IPS-18a (cell line): Measurements from ENCODE around the gene GSS.

Experiments used
- H3K27ac ChIP-seq: one replicate; pipeline ENCODE4 v1.5.1; 2013; ENCODE audit warnings: low read length
- H3K27me3 ChIP-seq: one replicate; pipeline ENCODE4 v1.6.1; 2013; ENCODE audit warnings: mild to moderate bottlenecking, low read length; ENCODE audit not compliant: control insufficient read depth, insufficient read depth
- H3K36me3 ChIP-seq: one replicate; pipeline ENCODE4 v1.6.1; 2013; ENCODE audit warnings: low read depth, low read length; ENCODE audit not compliant: control insufficient read depth
- H3K4me1 ChIP-seq: one replicate; pipeline ENCODE4 v1.6.1; 2013; ENCODE audit warnings: low read depth, low read length; ENCODE audit not compliant: control insufficient read depth
- H3K4me3 ChIP-seq: one replicate; pipeline ENCODE4 v1.5.1; 2013; ENCODE audit warnings: low read length
- H3K9ac ChIP-seq: one replicate; pipeline ENCODE4 v1.6.1; 2013; ENCODE audit warnings: mild to moderate bottlenecking, low read length, moderate library complexity
- H3K9me3 ChIP-seq: one replicate; pipeline ENCODE4 v1.6.1; 2013; ENCODE audit warnings: low read depth, low read length; ENCODE audit not compliant: control insufficient read depth

The GSS gene

DNA sequence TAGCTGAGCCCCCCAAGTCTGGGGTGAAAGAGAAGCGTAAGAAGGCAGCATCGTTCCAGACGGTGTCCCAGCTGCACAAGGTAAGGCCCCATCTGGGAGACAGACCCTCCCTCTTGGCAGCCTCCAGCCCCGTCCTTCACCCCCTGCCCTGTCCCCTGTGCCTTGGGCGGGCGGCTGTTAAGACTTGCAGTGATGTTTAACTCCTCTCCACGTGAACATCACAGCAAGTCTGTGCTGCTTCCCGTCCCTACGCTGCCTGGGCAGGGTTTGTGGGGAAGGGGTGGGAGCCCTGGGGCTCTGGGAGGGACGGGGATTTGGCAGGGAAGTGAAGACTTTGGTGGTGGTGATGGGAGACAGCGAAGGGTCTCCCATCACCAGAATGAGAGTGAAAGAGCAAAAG is 34.6 kb upstream of the GSS start:
- no peaks in the 10 kb centered on the region for H3K27me3 ChIP-seq
- no peak overlapping the region for H3K9ac ChIP-seq
- no peaks in the 10 kb centered on the region for H3K9me3 ChIP-seq
- no peak overlapping the region for H3K27ac ChIP-seq
- no peak overlapping the region for H3K4me3 ChIP-seq
- H3K36me3 ChIP-seq, result no peaks in the 10 kb centered on the region
- no peaks in the 10 kb centered on the region for H3K4me1 ChIP-seq

DNA sequence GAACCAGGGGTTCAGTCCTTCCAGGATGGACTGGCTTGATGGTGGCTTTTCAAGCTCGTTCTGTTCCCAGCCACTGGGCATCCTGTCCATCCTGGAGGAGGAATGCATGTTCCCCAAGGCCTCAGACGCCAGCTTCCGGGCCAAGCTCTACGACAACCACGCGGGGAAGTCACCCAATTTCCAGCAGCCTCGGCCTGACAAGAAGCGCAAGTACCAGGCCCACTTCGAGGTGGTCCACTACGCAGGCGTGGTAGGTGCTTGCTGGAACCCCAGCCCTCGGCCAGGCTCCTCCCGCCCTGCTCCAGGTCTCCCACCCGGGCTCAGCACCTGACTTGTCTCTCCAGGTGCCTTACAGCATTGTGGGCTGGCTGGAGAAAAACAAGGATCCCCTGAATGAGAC is 34.1 kb upstream of the GSS start:
- no peaks in the 10 kb centered on the region for H3K27me3 ChIP-seq
- H3K9me3 ChIP-seq, result no peaks in the 10 kb centered on the region
- no peak overlapping the region for H3K27ac ChIP-seq
- no peaks in the 10 kb centered on the region for H3K36me3 ChIP-seq
- peaks cover 3% of the 10 kb centered on the region for H3K4me1 ChIP-seq
- H3K9ac ChIP-seq, result no peak overlapping the region
- no peak overlapping the region for H3K4me3 ChIP-seq

DNA sequence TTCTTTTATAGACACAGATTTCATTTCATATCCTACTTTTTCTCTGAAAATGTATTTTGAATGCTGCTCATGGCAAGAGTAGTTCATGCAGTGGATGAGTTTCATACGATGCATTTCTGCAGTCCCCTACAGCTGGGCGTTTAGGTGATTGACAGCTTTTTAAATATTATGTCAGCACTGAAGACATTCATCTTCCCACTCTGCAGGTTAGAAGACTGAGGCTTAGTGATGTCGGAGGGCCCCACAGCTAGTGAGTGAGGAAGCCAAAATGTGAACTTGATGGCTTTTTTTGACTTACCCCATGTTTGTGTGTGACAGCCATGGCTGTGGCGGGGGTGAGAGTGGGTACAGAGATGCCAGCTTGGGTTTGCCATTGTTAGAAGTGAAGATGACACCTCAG is 33.5 kb upstream of the GSS start:
- Histone ChIP-seq H3K9ac (no peak overlapping the region), H3K36me3 (no peaks in the 10 kb centered on the region), H3K27ac (no peak overlapping the region), H3K9me3 (no peaks in the 10 kb centered on the region), H3K27me3 (no peaks in the 10 kb centered on the region), H3K4me1 (peaks cover 8% of the 10 kb centered on the region), H3K4me3 (no peak overlapping the region)

DNA sequence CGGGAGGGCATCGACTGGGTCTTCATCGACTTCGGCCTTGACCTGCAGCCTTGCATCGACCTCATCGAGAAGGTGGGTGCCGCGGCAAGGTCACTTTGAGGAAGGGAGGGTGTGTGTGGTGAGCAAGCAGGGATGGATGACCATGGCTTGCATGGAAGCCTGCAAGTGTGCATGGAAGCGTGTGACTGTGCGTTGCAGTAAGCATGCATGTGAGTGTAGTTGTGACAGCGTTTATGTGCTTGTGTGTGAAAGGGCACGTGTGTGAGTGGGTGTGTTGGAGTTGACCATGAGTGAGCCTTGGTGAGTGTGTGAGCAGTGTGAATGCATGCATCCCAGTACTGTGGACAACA is 32.6 kb upstream of the GSS start:
- Histone ChIP-seq H3K27me3 (peaks cover 7% of the 10 kb centered on the region), H3K9ac (no peak overlapping the region), H3K9me3 (no peaks in the 10 kb centered on the region), H3K4me1 (peaks cover 18% of the 10 kb centered on the region), H3K36me3 (no peaks in the 10 kb centered on the region), H3K27ac (no peak overlapping the region), H3K4me3 (no peak overlapping the region)

DNA sequence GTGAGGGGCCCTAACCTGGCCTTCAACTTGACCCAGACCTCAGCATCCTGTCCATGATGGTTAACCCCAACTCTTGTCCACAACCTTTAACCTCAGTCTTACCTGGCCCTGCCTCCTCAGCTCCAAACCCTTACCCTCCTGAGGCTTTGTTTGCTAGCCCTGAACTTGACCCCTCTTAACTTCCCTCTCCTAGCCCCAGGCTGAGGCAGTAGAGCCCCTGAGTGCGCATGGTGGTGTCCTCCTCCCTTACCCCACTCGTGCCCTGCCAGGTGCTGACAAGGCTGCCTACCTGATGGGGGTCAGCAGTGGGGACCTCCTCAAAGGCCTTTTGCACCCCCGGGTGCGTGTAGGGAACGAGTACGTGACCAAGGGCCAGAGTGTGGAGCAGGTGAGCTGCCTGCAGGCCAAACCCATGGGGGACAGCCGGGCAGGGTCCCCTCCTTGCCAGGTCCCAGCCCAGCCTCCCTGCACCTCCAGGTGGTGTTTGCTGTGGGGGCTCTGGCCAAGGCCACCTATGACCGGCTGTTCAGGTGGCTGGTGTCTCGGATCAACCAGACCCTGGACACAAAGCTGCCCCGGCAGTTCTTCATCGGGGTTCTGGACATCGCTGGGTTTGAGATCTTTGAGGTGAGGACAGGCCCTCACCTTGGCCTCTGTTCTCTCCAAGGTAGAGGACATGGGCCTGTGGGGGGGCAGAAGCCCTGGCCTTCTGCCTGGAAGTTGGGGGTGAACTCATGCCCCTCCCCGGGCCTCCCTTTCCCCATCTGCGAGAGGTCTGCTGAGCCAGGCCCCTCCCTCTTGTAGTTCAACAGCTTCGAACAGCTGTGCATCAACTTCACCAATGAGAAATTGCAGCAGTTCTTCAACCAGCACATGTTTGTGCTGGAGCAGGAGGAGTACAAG is 31.9 kb upstream of the GSS start:
- peaks cover 13% of the 10 kb centered on the region for H3K27me3 ChIP-seq
- H3K36me3 ChIP-seq, result no peaks in the 10 kb centered on the region
- H3K27ac ChIP-seq, result no peak overlapping the region
- H3K4me1 ChIP-seq, result peaks cover 19% of the 10 kb centered on the region
- no peak overlapping the region for H3K4me3 ChIP-seq
- H3K9me3 ChIP-seq, result no peaks in the 10 kb centered on the region
- H3K9ac ChIP-seq, result no peak overlapping the region

DNA sequence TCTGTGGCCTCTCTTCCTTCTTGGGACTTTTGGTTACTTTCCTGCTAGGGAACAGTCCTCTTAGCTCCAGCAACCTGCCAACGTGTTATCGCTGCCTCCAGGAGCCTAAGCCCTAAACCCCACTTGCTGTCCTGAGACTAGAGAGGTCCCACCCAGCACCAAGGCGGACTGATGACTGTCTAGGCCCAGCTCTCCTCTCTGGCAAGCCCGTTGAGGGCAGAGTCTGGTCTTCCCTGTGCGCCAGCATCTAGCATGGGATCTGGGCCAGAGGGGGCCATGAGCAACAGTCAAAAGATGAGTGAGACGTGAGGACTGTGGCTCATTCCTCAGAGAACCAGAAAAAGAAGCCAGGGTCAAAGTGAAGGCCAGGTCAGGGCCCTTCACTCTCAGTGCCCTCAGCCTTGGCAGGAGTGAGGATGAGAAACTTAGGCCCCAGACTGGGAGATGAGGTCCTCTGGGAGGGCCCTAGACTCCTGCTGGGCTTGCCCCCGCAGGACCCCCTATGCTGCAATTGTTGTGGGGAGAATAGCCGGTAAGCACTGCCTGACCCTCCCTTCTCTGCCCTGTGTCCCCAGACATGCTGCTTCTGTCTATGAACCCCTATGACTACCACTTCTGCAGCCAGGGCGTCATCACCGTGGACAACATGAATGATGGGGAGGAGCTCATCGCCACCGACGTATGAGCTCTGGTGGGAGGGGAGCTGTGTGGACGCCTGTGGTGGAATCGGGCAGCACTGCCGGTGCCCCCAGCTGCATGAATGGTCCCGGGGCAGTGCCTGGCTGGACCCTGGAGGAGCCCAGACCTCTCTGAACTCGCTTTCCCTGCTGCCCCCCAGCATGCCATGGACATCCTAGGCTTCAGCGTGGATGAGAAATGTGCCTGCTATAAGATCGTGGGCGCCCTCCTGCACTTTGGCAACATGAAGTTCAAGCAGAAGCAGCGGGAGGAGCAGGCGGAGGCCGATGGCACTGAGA is 31.0 kb upstream of the GSS start:
- Histone ChIP-seq H3K36me3 (no peaks in the 10 kb centered on the region), H3K4me1 (peaks cover 19% of the 10 kb centered on the region), H3K9ac (no peak overlapping the region), H3K4me3 (no peak overlapping the region), H3K9me3 (no peaks in the 10 kb centered on the region), H3K27ac (no peak overlapping the region), H3K27me3 (peaks cover 19% of the 10 kb centered on the region)

DNA sequence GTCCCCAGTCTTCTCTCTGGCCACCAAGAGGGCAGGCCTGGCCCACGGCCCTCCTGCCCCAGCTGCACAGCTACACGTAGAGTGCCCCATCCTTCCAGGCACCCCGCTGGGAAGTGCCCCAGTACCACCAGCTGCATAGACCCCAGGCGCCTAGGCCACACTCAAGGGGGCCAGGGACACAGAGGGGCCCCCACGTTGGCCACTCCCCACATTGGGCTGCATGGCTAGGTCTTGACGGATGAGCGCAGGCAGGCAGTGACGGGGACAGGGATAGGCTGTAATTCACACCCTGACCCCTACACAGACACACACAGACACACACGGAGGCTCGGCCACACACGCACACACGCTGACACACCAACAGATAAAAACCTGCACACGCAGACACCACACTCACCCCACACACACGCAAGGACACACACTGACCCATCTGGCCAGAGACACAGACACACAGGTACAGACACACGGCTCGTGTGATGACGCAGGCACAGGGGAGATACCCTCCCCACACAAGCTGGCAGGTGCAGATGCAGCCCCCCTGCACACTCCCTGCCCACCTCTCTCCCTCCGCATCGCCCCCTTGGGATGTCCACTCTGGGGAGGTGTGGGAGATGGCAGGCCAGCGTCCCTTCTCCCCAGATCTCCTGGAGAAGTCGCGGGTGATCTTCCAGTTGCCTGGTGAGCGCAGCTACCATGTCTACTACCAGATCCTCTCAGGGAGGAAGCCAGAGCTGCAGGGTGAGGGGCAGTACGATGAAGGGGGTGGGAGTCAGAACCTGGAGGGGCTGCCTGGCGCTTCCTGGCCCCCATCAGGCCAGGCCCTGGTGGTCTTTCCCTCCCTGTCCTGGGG is 30.1 kb upstream of the GSS start:
- Histone ChIP-seq H3K27ac (no peak overlapping the region), H3K4me1 (peaks cover 19% of the 10 kb centered on the region), H3K9ac (no peak overlapping the region), H3K36me3 (no peaks in the 10 kb centered on the region), H3K4me3 (no peak overlapping the region), H3K27me3 (peaks cover 19% of the 10 kb centered on the region), H3K9me3 (no peaks in the 10 kb centered on the region)

DNA sequence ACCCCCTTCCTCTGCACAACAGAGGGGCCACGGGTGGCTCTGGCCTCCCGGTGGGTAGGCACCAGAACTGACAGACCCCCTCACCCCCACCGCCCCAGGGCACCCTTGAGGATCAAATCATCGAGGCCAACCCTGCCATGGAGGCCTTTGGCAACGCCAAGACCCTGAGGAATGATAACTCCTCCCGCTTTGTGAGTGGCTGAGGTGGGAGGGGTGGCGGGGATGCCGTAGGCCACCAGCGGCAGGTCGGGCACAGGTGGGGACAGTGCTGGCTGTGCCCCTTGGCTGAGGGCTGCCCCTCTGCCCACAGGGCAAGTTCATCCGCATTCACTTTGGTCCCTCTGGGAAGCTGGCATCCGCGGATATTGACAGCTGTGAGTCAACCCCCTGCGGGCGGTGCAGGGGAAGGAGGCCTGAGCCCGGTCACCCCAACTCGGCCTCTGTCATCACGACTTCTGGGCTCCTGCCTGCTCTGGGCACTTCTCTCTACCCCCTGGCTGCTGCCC is 29.2 kb upstream of the GSS start:
- Histone ChIP-seq H3K9ac (no peak overlapping the region), H3K27me3 (peaks cover 19% of the 10 kb centered on the region), H3K36me3 (no peaks in the 10 kb centered on the region), H3K27ac (no peak overlapping the region), H3K9me3 (no peaks in the 10 kb centered on the region), H3K4me1 (peaks cover 19% of the 10 kb centered on the region), H3K4me3 (no peak overlapping the region)

DNA sequence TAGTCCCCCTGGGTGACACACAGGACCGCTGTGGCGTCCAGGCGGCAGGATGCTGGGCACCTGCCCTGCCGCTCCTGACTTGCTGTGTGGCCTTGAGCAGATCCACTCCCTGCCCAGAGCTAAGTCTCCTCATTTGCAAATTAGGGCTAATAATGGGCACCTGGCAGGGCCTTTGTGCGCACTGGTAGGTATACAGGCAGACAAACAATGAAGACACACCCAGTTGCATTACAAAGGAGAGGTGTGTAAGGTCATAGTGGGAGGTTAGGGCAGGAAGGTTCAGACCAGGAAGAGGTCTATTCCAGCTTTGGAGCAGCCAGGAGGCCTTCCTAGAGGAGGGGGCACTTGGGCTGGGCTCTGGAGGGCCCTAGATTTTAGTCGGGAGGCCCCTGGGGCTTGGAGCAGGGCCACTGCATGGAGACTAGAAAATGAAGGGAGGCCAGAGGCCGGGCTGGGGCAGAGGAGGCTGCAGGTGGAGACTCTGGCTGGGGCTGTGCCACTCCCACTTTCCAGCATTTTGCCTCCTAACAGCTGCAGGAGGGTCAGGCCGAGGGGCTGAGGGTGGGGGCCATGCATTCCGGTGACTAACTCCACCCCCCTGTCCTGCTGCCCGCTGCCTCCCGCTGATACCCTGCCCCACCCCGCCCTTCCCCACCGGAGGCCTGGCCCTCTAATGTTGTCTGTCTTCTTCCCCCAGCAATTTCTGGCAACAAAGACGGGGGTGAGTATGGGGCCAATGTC is 28.6 kb upstream of the GSS start:
- peaks cover 19% of the 10 kb centered on the region for H3K27me3 ChIP-seq
- no peaks in the 10 kb centered on the region for H3K36me3 ChIP-seq
- H3K9ac ChIP-seq, result no peak overlapping the region
- H3K4me3 ChIP-seq, result peak overlapping the region; percentile 25
- no peaks in the 10 kb centered on the region for H3K9me3 ChIP-seq
- no peak overlapping the region for H3K27ac ChIP-seq
- peaks cover 19% of the 10 kb centered on the region for H3K4me1 ChIP-seq

DNA sequence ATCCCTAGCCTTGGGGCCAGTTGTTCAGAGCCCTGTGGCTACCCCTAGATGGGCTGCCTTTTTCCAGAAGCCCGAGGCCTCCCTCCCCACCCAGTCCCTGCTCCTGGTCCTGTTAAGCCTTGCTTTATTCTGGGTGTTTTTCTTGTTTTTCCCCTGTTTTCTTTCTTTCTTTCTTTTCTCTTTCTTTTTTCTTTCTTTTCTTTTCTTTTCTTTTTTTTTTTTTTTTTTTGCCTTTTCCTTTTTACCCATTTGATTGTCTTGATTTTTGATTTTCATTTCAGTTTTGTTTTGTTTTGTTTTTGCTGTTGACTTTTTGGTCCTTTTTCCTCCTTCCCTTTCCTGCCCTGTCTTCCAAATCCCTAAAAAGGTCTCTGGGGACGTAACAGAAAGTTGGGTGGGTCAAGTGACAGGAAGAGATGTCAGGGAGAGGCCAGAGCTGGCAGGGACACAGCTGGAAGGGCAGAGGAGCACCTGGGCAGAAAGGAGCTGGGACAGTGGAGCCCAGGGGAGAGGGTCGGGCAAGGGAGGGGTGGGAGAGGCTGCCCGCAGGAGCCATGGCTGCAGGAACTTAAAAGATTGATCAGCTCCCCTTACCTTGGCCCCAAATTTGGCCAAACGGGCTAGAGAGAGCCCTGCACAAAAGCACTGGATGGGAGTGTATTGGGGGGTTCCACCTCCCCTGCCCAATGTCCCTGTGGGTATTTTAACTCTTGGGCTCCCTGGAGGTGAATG is 27.6 kb upstream of the GSS start:
- H3K4me1 ChIP-seq, result peaks cover 19% of the 10 kb centered on the region
- peaks cover 19% of the 10 kb centered on the region for H3K27me3 ChIP-seq
- H3K9ac ChIP-seq, result no peak overlapping the region
- H3K27ac ChIP-seq, result no peak overlapping the region
- no peaks in the 10 kb centered on the region for H3K9me3 ChIP-seq
- H3K36me3 ChIP-seq, result no peaks in the 10 kb centered on the region
- H3K4me3 ChIP-seq, result peak overlapping the region; percentile 25
